GM19468 (cell line): ENCODE data around the gene CTNNA2.

Experiments used
- ATAC-seq: cut with Tn5 transposase; IDR thresholded peaks from one replicate; pipeline ENCODE4 v1.9.1; 2021; ENCODE audit warnings: mild to moderate bottlenecking, moderate library complexity, moderate number of reproducible peaks; ENCODE audit not compliant: unreplicated experiment; ENCODE audit errors: extremely low read depth

CTNNA2 gene

DNA sequence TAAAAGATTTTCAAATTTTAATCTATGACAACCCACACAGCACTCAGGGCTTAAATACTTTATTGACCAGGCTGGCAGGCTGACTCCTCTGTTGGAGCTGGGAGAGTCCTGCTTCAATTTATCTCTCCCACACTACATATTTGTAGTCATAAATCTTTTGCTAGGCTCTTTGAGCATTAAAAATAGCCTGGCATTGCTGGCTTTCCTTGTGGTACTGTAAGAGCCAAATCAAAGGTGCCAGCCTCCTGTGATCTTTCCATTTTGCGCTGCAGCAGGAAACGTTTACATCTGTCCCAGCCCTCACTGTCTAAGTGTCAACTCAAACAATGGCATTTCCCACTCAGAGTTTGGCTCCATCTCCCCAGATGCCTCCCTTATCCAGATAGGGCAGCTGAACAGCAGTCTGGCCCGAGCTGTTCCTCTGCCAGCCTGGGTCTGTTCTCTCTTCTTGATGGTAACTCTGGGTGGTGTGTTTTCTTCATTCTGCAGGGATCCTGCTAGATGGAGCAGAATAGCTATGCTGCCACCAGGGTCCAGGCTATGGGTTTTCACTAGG, 729.6 kb downstream of the CTNNA2 start:
- no peak for ATAC-seq

- no peak for ATAC-seq
Observed at GRCh38 chr2:80244905-80245584, 732.2 kb downstream of the CTNNA2 start.

- ATAC-seq: no peak
Observed at GRCh38 chr2:80246534-80246933, 733.7 kb downstream of the CTNNA2 start.

GRCh38 chr2:80247339-80247738, 734.5 kb downstream of the CTNNA2 start:
- ATAC-seq: no peak

- no peak for ATAC-seq
Observed at GRCh38 chr2:80248146-80248545, 735.3 kb downstream of the CTNNA2 start.

DNA sequence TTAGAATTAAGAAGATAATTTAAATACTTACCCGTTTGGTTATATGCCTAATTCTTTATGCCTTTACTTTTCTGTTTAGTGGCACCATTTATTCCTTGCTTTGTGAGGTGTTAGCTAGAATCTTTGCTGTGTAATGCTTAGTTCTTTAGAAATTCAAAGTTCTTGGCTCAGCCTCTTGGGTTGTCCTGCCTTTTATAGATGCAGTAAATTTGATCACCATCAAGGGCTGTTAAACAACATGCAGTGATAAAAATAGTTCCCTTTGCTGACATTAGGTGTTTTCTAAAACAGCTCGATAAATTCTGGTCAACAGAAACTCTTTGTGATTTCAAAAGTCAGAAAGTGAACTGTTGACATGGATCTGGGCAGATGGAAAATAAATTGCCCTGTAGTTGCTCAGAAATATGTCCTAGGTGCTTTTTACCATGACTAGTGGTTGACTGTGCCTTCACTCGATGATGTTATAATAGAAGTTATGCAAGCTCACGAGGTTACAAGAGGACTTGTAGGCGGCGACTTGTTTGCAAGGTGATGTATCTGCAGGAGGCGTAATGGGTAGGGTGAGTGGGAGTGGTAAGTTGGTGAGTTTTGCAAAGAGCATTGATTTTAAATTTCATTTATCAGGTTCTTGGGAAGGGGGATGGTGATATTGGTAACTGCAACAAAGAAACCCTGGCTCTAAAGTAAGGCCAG, 739.6 kb downstream of the CTNNA2 start:
- no peak for ATAC-seq

GRCh38 chr2:80255918-80256781, 743.3 kb downstream of the CTNNA2 start:
- ATAC-seq: no peak

- no peak for ATAC-seq
Observed at GRCh38 chr2:80256782-80257167, 743.9 kb downstream of the CTNNA2 start.

- no peak for ATAC-seq
Observed at GRCh38 chr2:80257450-80257849, 744.6 kb downstream of the CTNNA2 start.

- ATAC-seq: no peak
Observed at GRCh38 chr2:80258341-80258740, 745.5 kb downstream of the CTNNA2 start.

- ATAC-seq: no peak
Observed at GRCh38 chr2:80258793-80259192, 745.9 kb downstream of the CTNNA2 start.

DNA sequence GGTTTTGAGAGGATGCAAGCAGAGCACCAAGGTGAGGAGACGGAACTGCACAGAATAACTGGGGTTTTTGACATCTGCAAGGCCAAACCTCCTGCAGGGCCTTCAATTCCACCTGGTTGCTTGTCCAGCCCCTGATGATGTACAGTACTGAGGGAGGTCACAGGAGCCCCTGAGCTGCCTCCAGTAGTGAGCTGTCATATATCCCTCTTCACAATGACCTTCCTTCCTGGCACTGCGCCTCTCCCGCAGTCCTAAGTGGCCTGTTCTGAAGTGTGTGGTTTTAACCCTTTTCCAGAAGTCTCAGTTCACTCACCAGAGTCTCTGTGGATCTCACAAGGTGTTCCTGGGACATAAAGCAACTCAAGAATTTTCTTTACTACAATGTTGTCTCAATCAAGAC, 746.4 kb downstream of the CTNNA2 start:
- no peak for ATAC-seq

DNA sequence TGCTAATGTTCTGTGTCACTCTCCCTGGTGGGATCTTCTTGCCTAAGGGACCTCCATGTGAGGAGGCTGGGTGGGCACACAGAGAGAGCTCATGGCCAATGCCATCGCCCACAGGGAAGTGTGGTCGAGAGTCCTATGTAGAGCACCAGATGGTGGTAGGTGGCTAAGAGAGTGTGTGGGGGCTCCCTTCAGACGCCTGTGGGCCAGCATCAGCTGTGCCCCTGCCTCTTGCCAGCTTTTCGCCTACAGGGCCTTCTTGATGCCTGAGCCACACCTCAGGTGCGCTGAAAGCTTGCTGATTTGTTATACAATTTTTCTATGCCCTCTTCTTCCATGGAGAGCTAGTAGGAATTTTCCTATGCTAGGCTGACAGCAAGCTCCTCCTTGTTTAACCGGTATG, 753.4 kb downstream of the CTNNA2 start:
- no peak for ATAC-seq

GRCh38 chr2:80269806-80270205, 757.0 kb downstream of the CTNNA2 start:
- ATAC-seq: no peak

- no peak for ATAC-seq
Observed at GRCh38 chr2:80280598-80280997, 767.7 kb downstream of the CTNNA2 start.

DNA sequence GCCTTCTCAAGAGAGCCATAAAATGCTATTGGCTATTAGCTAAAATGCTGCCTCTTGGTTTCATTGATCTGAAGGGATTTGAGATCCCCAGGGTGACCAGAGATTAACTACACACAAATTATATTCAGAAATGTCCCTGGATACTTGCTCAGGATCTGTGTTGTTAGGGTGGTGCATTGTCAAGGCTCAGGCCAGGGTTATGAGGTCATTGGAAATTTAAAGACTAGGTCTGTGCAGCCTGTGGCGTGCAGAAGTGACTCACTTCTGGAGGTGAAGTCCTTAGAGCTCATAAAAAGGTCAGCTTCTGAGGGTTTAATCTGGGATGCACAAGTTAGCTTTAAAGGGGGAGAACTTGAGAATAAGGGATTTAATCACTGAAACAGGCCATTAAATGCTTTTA, 768.2 kb downstream of the CTNNA2 start:
- ATAC-seq: no peak

DNA sequence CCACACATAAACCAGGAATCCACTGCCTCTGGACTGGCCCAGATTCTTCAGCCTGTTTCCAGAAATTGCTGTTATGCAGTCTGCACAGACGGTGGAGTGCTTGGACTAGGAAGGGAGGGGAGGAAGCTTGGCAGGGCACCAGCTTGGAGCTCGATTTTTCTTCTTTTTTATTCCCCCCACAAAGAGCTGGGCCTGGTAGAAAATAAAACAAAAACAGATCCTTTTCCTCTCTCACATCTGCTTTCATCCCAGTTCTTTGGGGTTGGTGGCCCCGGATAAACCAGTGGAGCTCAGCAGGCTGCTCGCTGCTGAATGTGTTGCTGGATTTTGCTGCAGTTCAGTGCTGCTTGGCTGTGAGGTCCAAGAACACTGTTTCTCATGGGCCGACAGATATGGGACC, 775.7 kb downstream of the CTNNA2 start:
- no peak for ATAC-seq

- no peak for ATAC-seq
Observed at GRCh38 chr2:80291656-80292055, 778.8 kb downstream of the CTNNA2 start.

DNA sequence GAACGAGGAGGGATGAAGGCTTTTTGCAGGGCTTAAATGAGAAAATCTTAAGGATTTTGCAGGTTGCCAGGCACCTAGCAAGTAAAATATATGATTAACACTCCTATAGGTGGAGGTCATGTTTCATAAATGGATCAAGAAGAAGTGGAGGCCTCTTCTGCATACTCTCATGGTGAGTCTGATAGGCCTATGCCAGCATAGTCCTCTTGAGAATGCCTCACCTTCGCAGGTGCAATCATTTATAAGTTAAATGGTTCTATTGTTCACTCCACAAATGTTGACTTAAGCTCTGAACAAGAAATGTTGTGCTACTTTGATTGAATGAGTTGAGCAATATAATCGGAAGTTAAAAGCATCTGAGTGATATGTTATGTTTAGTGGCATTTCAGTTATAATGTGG, 779.6 kb downstream of the CTNNA2 start:
- no peak for ATAC-seq

- no peak for ATAC-seq
Observed at GRCh38 chr2:80293039-80293438, 780.2 kb downstream of the CTNNA2 start.

GRCh38 chr2:80298954-80299353, 786.1 kb downstream of the CTNNA2 start:
- ATAC-seq: no peak
